Endothelial cell (in vitro differentiated cells): ENCODE results near the gene COX7A1. TPM values are rescaled to one million over a fixed set of nuclear protein-coding genes. Genes with fewer than 3 reads are reported as not detected.
A peak's percentile ranks its signal among the peaks of the same experiment; 100 is the strongest.

Experiments
- DNase-seq: peaks from one replicate; pipeline ENCODE4 v3.0.0; 2021; ENCODE audit warnings: low spot score
- H3K27ac Mint-ChIP-seq: one replicate; pipeline ENCODE4 v1.8.0; 2021; ENCODE audit warnings: mixed read lengths, inconsistent platforms; ENCODE audit not compliant: unreplicated experiment
- H3K27me3 Mint-ChIP-seq: one replicate; pipeline ENCODE4 v1.8.0; 2021; ENCODE audit warnings: mild to moderate bottlenecking, moderate library complexity, mixed read lengths, inconsistent platforms; ENCODE audit not compliant: unreplicated experiment
- H3K36me3 Mint-ChIP-seq: one replicate; pipeline ENCODE4 v1.8.0; 2021; ENCODE audit warnings: mild to moderate bottlenecking, low read depth, mixed read lengths, inconsistent platforms; ENCODE audit not compliant: unreplicated experiment
- H3K4me1 Mint-ChIP-seq: one replicate; pipeline ENCODE4 v1.8.0; 2021; ENCODE audit warnings: mild to moderate bottlenecking, mixed read lengths, inconsistent platforms; ENCODE audit not compliant: unreplicated experiment
- H3K4me3 Mint-ChIP-seq: one replicate; pipeline ENCODE4 v1.8.0; 2021; ENCODE audit warnings: mild to moderate bottlenecking, mixed read lengths, inconsistent platforms; ENCODE audit not compliant: unreplicated experiment
- H3K9me3 Mint-ChIP-seq: one replicate; pipeline ENCODE4 v1.8.0; 2021; ENCODE audit warnings: mixed read lengths, inconsistent platforms; ENCODE audit not compliant: unreplicated experiment
- total RNA-seq: library from RNA; stranded (reverse); fragmentation: NEBNext Ultra II Directional; extraction: Animal tissue kit (Norgen Biotek cat#: 25700); gene quantifications from one replicate; pipeline ENCODE4 v1.2.1, GENCODE V29; 2021; ENCODE audit not compliant: unreplicated experiment
- TF ChIP-seq, protein P1 (sequence below): fragments of 200-600 bp; sonication (generic); IDR thresholded peaks from one replicate; pipeline ENCODE4 v1.5.0; 2021; ENCODE audit warnings: antibody characterized with exemption; ENCODE audit not compliant: unreplicated experiment

COX7A1 gene
- total RNA-seq, 1 donor from 2014 or later: 5.2 TPM

DNA sequence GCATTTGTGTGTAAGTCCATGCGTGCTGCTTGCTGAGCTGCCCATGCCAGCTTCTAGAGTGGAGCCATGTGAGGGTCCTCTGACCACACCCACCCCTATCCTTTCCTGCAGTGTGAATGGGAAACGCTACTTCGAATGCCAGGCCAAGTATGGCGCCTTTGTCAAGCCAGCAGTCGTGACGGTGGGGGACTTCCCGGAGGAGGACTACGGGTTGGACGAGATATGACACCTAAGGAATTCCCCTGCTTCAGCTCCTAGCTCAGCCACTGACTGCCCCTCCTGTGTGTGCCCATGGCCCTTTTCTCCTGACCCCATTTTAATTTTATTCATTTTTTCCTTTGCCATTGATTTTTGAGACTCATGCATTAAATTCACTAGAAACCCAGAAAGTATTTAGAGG is 26.7 kb downstream of the COX7A1 start:
- TF ChIP-seq, protein P1, sequence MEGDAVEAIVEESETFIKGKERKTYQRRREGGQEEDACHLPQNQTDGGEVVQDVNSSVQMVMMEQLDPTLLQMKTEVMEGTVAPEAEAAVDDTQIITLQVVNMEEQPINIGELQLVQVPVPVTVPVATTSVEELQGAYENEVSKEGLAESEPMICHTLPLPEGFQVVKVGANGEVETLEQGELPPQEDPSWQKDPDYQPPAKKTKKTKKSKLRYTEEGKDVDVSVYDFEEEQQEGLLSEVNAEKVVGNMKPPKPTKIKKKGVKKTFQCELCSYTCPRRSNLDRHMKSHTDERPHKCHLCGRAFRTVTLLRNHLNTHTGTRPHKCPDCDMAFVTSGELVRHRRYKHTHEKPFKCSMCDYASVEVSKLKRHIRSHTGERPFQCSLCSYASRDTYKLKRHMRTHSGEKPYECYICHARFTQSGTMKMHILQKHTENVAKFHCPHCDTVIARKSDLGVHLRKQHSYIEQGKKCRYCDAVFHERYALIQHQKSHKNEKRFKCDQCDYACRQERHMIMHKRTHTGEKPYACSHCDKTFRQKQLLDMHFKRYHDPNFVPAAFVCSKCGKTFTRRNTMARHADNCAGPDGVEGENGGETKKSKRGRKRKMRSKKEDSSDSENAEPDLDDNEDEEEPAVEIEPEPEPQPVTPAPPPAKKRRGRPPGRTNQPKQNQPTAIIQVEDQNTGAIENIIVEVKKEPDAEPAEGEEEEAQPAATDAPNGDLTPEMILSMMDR: no peak
- H3K4me3 Mint-ChIP-seq: no peak overlapping the region
- no peaks in the 10 kb centered on the region for H3K4me1 Mint-ChIP-seq

DNA sequence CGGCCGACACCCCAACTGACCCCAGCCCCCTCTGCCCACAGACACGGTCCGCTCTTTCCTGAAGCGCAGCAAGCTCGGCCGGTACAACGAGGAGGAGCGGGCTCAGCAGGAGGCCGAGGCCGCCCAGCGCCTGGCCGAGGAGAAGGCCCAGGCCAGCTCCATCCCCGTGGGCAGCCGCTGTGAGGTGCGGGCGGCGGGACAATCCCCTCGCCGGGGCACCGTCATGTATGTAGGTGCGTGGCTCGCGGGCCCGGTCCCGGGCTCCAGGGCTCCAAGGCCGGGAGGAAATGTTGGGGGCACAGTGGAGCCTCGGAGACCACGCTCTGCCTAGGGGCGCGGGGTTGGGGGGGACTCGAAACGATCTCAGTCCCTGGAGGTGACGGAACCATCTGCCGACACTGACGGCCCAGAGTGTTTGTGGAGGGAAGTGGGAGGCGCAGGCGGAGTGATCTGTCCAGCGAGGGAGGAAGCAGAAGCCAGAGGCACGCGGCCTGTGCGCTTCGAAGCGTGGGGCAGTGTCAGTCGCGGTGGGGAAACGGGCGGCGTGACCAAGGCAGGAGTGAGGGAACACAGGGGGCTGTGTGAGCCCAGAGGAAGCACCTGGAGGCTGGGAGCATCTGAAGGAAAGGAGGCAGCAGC is 30.6 kb downstream of the COX7A1 start:
- peak overlapping the region; percentile 61 for H3K27ac Mint-ChIP-seq

More for the DNA sequence above, 26.7 kb downstream of the COX7A1 start:
- Mint-ChIP-seq H3K27me3 (peaks cover 4% of the 10 kb centered on the region), H3K27ac (peak overlapping the region; percentile 61), H3K9me3 (no peaks in the 10 kb centered on the region), H3K36me3 (peaks cover 21% of the 10 kb centered on the region)
- DNase-seq: no peak

DNA sequence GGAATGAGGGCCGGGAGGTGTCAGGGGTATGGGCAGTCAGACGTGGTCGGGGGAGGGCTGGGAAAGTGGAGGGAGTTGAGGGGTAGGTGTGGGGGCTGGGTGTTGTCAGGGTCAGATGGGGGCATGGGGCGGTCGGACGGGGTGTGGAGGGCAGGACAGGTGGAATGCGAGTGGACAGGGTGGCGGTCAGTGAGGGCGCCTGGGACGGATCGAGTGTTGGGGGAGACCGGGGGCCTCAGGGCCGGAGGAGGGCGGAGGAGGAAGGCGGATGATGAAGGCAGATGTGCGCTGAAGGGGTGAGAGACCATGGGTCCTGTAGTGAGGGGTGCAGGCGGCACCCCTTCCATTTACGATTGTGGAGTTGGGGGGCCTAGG is 31.3 kb downstream of the COX7A1 start:
- Mint-ChIP-seq H3K9me3 (no peaks in the 10 kb centered on the region), H3K4me3 (no peak overlapping the region), H3K27me3 (peaks cover 17% of the 10 kb centered on the region), H3K4me1 (peaks cover 11% of the 10 kb centered on the region), H3K27ac (no peak overlapping the region), H3K36me3 (peaks cover 41% of the 10 kb centered on the region)
- DNase-seq: no peak
- TF ChIP-seq, protein P1: no peak

More for the DNA sequence above, 30.6 kb downstream of the COX7A1 start:
- H3K27me3 Mint-ChIP-seq: peaks cover 14% of the 10 kb centered on the region
- peaks cover 38% of the 10 kb centered on the region for H3K36me3 Mint-ChIP-seq
- no peaks in the 10 kb centered on the region for H3K9me3 Mint-ChIP-seq
- no peak for DNase-seq
- H3K4me1 Mint-ChIP-seq: peaks cover 7% of the 10 kb centered on the region
- TF ChIP-seq, protein P1: no peak
- no peak overlapping the region for H3K4me3 Mint-ChIP-seq

DNA sequence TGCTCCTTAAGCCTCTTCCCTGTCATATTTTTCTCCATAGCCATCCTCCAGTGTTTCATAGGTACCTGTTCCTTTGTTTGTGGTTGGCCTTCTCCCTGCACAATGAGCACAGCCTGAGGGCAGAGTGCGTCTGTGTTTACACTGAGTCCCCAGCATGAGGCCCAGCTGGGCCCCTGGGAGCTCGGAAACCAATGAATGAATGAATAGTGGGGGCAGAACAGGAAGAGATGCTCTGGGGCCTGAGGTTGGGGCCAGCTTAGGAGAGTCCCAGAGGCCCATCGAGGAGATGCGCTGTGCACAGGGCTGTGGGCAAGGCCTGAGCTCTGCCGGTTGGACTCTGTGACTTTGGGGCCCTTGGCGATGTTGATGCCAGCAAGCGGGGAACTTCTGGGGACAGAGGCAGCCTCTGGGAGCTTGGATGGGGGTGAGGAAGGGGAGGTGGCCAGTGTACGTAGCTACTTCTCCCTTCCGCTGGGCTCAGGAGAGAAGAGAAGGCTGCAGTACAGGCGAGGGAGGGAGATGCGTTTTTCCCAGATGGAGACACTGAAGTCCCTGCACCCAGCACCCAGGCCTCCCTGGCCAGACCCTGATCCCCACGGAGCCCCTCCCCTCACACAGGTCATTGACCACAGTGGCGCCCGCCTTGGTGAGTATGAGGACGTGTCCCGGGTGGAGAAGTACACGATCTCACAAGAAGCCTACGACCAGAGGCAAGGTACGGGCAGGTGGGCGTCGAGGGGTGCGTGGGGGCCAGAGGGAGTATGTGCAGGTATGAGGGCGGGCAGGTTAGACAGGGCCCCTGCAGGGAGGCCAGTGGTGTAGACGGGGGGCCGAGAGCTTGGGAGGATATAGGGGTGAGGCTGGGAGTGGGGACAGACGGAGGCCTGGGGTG is 31.9 kb downstream of the COX7A1 start:
- Mint-ChIP-seq H3K9me3 (no peaks in the 10 kb centered on the region), H3K4me3 (no peak overlapping the region), H3K27me3 (peaks cover 16% of the 10 kb centered on the region), H3K27ac (peak overlapping the region; percentile 62), H3K4me1 (peaks cover 11% of the 10 kb centered on the region), H3K36me3 (peaks cover 35% of the 10 kb centered on the region)
- no peak for DNase-seq
- TF ChIP-seq, protein P1: no peak

DNA sequence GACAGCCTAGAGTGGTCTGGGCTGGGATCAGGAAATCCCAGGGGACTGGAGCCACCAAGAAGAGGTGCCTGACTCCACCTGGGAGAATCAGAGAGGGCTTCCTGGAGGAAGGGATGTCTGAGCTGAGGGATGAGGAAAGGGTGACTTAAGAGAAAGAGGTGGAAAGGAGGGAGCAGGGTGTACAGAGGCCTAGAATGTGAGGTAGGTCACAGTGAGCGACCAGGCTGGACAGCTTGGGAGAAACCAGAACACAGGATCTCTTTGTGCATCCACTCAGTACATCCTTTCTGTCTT is 36.0 kb downstream of the COX7A1 start:
- no peak overlapping the region for H3K27ac Mint-ChIP-seq

More for the DNA sequence above, 36.0 kb downstream of the COX7A1 start:
- no peaks in the 10 kb centered on the region for H3K9me3 Mint-ChIP-seq
- TF ChIP-seq, protein P1: no peak
- peak overlapping the region; percentile 98 for H3K4me3 Mint-ChIP-seq
- H3K27me3 Mint-ChIP-seq: peaks cover 28% of the 10 kb centered on the region
- peaks cover 24% of the 10 kb centered on the region for H3K4me1 Mint-ChIP-seq
- DNase-seq: no peak
- H3K36me3 Mint-ChIP-seq: peaks cover 31% of the 10 kb centered on the region
